Measurements from ENCODE around the gene KIF26A.

- no peak for TF ChIP-seq POLR2AphosphoS5 (IDR thresholded peaks at IDR 0.05)
- TF ChIP-seq POLR2A (IDR thresholded peaks at IDR 0.05): no peak
These were observed 33.1 kb upstream of the KIF26A start for GRCh38 chr14:104105071-104105821.

Measured in prostate gland (tissue), 1 donor.